GM21381 (cell line): ENCODE results near the gene PLIN4.

Experiments used
- ATAC-seq: cut with Tn5 transposase; IDR thresholded peaks from one replicate; pipeline ENCODE4 v1.9.1; 2021; ENCODE audit warnings: mild to moderate bottlenecking, moderate library complexity; ENCODE audit not compliant: unreplicated experiment

PLIN4 gene

GRCh38 chr19:4493104-4493928 is 25.0 kb downstream of the PLIN4 start:
- ATAC-seq = no peak

- no peak for ATAC-seq
Observed at GRCh38 chr19:4492337-4493103, 25.8 kb downstream of the PLIN4 start.

- ATAC-seq = no peak
Observed at GRCh38 chr19:4491446-4491845, 26.8 kb downstream of the PLIN4 start.

- no peak for ATAC-seq
Observed at GRCh38 chr19:4488496-4488895, 29.8 kb downstream of the PLIN4 start.

- ATAC-seq = no peak
Observed at GRCh38 chr19:4487572-4487971, 30.7 kb downstream of the PLIN4 start.

GRCh38 chr19:4483385-4483784 is 34.9 kb downstream of the PLIN4 start:
- no peak for ATAC-seq

GRCh38 chr19:4482721-4483364 is 35.4 kb downstream of the PLIN4 start:
- no peak for ATAC-seq

GRCh38 chr19:4477034-4477801 is 41.1 kb downstream of the PLIN4 start:
- no peak for ATAC-seq

GRCh38 chr19:4474514-4475022 is 43.7 kb downstream of the PLIN4 start:
- ATAC-seq = no peak

- ATAC-seq = no peak
Observed at GRCh38 chr19:4473763-4474513, 44.3 kb downstream of the PLIN4 start.

GRCh38 chr19:4473011-4473762 is 45.1 kb downstream of the PLIN4 start:
- no peak for ATAC-seq

GRCh38 chr19:4472174-4472974 is 45.9 kb downstream of the PLIN4 start, which contains the start of gene HDGFL2:
Gene HDGFL2 (plus strand): TSS chr19:4472297. CDS start chr19:4472351, 54 bp downstream.
- ATAC-seq = peak; percentile 11

- peak; percentile 78 for ATAC-seq
Observed at GRCh38 chr19:4471403-4472173, 46.7 kb downstream of the PLIN4 start.

GRCh38 chr19:4467835-4468234 is 50.5 kb downstream of the PLIN4 start:
- ATAC-seq = no peak

GRCh38 chr19:4464815-4465581 is 53.3 kb downstream of the PLIN4 start:
- ATAC-seq = no peak

GRCh38 chr19:4457654-4458395 is 60.5 kb downstream of the PLIN4 start, which contains the start of gene UBXN6:
Gene UBXN6 (minus strand): TSS chr19:4457794. CDS start chr19:4457697, 97 bp downstream.
- ATAC-seq = peak; percentile 90
